HEK293T (cell line): ENCODE data around the gene ANXA3.
"Not testable (repeated sequence)": the region's sequence is repeated elsewhere in the genome, so short reads cannot be mapped to it uniquely, and the experiment has no call there.

ENCODE experiments used
- CTCF ChIA-PET: fragments of 350-600 bp; formaldehyde crosslinking; extraction: SDS; loops from one replicate; lab custom pipeline; 2021; ENCODE audit warnings: antibody characterized with exemption, inconsistent platforms; lab: Yijun Ruan, JAX
- POLR2A ChIA-PET: fragments of 350-600 bp; formaldehyde crosslinking; extraction: SDS; loops from one replicate; lab custom pipeline; 2020; ENCODE audit warnings: antibody characterized with exemption, inconsistent platforms; lab: Yijun Ruan, JAX
- DNase-seq: peaks from one replicate; pipeline ENCODE4 v3.0.0; 2012; ENCODE audit warnings: mixed read lengths; ENCODE audit errors: extremely low spot score
- ARNT ChIP-seq: fragments of 450-650 bp; IDR thresholded peaks from 2 replicates; pipeline ENCODE4 v1.6.1; 2017; ENCODE audit warnings: mild to moderate bottlenecking
- BHLHE40 ChIP-seq: fragments of 450-650 bp; IDR thresholded peaks from 2 replicates; pipeline ENCODE4 v1.6.1; 2016; ENCODE audit warnings: mild to moderate bottlenecking, moderate library complexity, borderline replicate concordance
- CTBP1 ChIP-seq: fragments of 450-650 bp; IDR thresholded peaks from 2 replicates; pipeline ENCODE4 v1.6.1; 2016; ENCODE audit warnings: borderline replicate concordance
- ELF4 ChIP-seq: fragments of 450-650 bp; IDR thresholded peaks from 2 replicates; pipeline ENCODE4 v1.6.1; 2017; ENCODE audit warnings: antibody characterized with exemption
- FOXA1 ChIP-seq: fragments of 450-650 bp; IDR thresholded peaks from 2 replicates; pipeline ENCODE4 v1.6.1; 2016; ENCODE audit warnings: mild to moderate bottlenecking
- FOXK2 ChIP-seq: fragments of 450-650 bp; IDR thresholded peaks from 2 replicates; pipeline ENCODE4 v1.6.1; 2016; ENCODE audit warnings: mild to moderate bottlenecking
- FOXM1 ChIP-seq: fragments of 450-650 bp; IDR thresholded peaks from 2 replicates; pipeline ENCODE4 v1.6.1; 2017; ENCODE audit warnings: mild to moderate bottlenecking, borderline replicate concordance
- HDGF ChIP-seq: fragments of 450-650 bp; IDR thresholded peaks from 2 replicates; pipeline ENCODE4 v1.6.1; 2017; ENCODE audit warnings: antibody characterized with exemption, borderline replicate concordance
- L3MBTL2 ChIP-seq: fragments of 450-650 bp; conservative IDR thresholded peaks from 2 replicates; pipeline ENCODE4 v1.6.1; 2016; ENCODE audit warnings: mild to moderate bottlenecking
- LEF1 ChIP-seq: fragments of 450-650 bp; IDR thresholded peaks from 2 replicates; pipeline ENCODE4 v1.6.1; 2017; ENCODE audit warnings: mild to moderate bottlenecking, borderline replicate concordance
- NFRKB ChIP-seq: fragments of 450-650 bp; IDR thresholded peaks from 2 replicates; pipeline ENCODE4 v1.6.1; 2016; ENCODE audit warnings: mild to moderate bottlenecking, moderate library complexity
- SP1 ChIP-seq: fragments of 450-650 bp; IDR thresholded peaks from 2 replicates; pipeline ENCODE4 v1.6.1; 2017
- SUZ12 ChIP-seq: fragments of 450-650 bp; IDR thresholded peaks from 2 replicates; pipeline ENCODE4 v1.6.1; 2016; ENCODE audit warnings: mild to moderate bottlenecking
- TARDBP ChIP-seq: fragments of 450-650 bp; IDR thresholded peaks from 2 replicates; pipeline ENCODE4 v1.6.1; 2016
- ZNF384 ChIP-seq: fragments of 450-650 bp; IDR thresholded peaks from 2 replicates; pipeline ENCODE4 v1.6.1; 2016
- TF ChIP-seq, protein P1 (sequence below): fragments of 450-650 bp; IDR thresholded peaks from 2 replicates; pipeline ENCODE4 v1.6.1; 2016

Gene ANXA3

DNA sequence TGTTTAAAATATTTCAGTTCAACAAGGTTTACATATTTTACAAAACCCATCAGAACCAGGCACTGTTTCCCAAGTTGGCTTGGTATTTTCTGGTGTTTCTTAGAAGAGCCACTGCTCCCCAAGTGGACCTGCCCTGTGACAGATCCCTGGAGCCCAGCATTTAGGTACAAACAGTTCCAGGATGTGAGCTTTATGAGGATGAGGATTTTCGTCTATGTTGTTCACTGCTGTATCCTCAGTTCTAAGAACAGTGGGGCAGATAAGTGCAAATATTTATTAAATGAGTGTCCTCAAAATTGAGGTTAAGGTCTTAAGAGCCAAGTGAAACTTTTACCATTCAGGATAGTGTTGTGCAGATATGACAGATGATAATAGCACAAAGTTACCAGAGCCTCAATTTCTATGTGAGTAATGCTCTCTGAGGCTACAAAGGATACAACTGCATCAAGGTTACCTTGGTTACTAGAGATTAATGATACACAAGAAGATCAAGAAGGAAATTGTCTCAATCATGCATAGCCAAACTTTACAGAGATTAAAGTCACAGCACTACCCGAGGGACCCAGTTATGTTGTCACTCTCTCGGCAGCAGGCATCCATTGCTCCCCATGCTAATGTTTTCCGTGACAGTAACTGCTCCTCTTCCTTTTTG is 37.5 kb downstream of the ANXA3 start:
- ChIA-PET POLR2A (no interaction called here), CTCF (no interaction called here)
- TF ChIP-seq, protein P1, sequence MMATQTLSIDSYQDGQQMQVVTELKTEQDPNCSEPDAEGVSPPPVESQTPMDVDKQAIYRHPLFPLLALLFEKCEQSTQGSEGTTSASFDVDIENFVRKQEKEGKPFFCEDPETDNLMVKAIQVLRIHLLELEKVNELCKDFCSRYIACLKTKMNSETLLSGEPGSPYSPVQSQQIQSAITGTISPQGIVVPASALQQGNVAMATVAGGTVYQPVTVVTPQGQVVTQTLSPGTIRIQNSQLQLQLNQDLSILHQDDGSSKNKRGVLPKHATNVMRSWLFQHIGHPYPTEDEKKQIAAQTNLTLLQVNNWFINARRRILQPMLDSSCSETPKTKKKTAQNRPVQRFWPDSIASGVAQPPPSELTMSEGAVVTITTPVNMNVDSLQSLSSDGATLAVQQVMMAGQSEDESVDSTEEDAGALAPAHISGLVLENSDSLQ: no peak
- TF ChIP-seq CTBP1 (no peak), BHLHE40 (no peak)
- no peak for DNase-seq

DNA sequence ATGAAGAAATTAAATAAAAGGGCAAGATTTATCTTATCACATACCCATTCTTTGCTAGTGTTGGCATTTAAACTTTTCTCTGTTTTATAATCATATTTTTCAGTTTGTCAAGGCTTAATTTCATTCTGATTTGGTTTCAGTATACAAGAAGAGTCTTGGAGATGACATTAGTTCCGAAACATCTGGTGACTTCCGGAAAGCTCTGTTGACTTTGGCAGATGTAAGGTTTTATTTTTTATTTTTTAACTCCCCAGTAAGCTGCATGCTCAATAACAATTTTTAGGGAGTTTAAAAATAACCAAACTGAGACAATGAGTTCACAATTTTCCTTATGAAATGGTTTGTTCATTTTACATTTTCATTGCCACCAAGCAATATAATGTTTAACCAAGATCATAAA is 39.8 kb downstream of the ANXA3 start:
- POLR2A ChIA-PET: no interaction called here
- CTCF ChIA-PET: interaction anchor here (0.9 kb wide), 1 partner anchor 25 kb away, joined by 3 read pairs; no protein-coding TSS in a partner anchor

DNA sequence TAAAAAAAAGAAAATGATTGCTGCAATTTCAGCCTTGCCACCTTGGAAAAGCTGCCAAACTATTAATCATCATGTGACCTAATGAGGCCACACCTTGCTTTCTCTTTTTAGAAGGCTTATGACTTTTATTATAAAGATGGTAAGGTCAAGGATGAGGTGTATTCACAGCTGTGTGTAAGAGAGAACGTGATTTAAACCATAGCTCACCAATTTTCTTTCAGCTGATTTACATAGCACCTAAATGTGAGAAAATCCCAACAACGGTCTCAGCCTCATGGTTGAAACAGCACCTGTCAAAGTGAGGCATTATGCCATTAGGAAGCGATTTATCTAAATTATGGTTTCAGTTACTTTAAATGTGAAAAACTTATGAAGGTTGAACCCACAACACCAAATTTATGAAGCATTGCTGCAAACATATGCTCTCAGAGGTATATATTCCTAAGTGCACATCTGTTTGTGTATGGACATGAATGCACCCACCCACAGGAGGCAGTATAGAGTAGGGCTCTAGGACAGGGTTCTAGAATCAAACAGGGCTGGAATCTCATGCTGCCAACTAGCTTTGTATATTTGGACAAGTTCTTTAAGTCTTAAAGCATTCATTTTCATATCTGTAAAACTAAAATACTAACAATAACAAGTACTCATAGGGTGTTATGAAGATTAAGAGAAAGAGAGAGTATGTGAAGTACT is 40.7 kb downstream of the ANXA3 start:
- peak; percentile 30 for DNase-seq
- CTCF ChIA-PET: interaction anchor here (0.6 to 0.9 kb wide), 2 partner anchors 26 to 275 kb away, joined by 3 read pairs; no protein-coding TSS in a partner anchor
- POLR2A ChIA-PET: no interaction called here
- TF ChIP-seq SP1 (no peak), FOXK2 (no peak), BHLHE40 (no peak), FOXA1 (no peak), NFRKB (no peak), ARNT (no peak), LEF1 (no peak), TARDBP (no peak), ELF4 (no peak), HDGF (no peak), CTBP1 (no peak), ZNF384 (no peak)
- TF ChIP-seq, protein P1: no peak

More for the DNA sequence above, 39.8 kb downstream of the ANXA3 start:
- DNase-seq: no peak
- TF ChIP-seq L3MBTL2 (no peak), FOXM1 (no peak), ELF4 (no peak), ARNT (no peak), SP1 (no peak), SUZ12 (no peak), HDGF (no peak), FOXK2 (no peak), NFRKB (no peak), LEF1 (no peak), ZNF384 (no peak), FOXA1 (no peak), BHLHE40 (no peak), CTBP1 (no peak), TARDBP (no peak)
- TF ChIP-seq, protein P1: no peak

DNA sequence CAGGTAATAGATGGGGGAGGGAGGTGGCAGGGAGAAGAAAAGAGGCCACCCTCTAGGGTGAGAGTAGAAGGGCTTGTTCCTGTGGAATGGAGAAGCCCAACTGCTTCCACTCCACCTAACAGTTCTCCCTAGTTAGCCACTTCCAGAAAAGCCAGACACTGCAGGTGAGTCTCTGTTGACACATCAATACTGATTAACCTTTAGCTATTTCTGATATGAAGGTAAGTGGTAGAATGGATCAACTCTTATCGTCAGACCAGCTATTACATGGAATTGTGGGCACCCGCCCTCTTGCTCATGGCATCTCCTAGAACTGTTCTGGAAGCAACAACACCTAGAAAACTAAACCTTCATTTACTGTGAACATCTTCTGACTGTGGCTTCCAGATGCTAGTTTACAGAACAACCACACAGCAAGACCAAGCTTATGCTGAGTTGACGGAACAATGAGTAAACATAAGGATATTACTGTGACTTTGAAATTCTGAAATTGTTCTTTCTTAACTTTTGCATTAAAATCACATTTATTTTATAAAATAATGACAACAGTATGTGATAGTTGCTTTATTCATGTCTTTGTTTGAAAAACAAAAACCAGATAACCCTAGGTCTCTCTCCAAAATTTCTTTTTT is 44.7 kb downstream of the ANXA3 start:
- no peak for DNase-seq
- TF ChIP-seq HDGF (no peak), ZNF384 (no peak), SP1 (no peak), FOXK2 (no peak), TARDBP (no peak), ELF4 (no peak), SUZ12 (no peak), ARNT (no peak)
- TF ChIP-seq, protein P1: no peak
- CTCF ChIA-PET: no interaction called here
- POLR2A ChIA-PET: no interaction called here

DNA sequence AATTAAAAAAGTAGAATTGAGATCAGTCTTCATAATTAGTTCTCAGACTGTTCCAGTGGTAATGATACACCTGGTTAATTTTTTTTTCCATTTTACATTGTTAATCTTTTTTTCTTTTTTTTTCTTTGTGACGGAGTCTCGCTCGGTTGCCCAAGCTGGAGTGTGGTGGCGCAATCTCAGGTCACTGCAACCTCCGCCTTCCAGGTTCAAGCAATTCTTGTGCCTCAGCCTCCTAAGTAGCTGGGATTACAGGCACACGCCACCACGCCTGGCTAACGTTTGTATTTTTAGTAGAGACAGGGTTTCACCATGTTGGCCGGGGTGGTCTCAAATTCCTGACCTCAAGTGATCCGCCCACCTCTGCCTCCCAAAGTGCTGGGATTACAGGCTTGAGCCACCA is 46.9 kb downstream of the ANXA3 start:
- CTCF ChIA-PET: interaction anchor here (0.6 kb wide), 1 partner anchor 11 kb away, joined by 5 read pairs; no protein-coding TSS in a partner anchor
- POLR2A ChIA-PET, DNase-seq: not testable (repeated sequence)

DNA sequence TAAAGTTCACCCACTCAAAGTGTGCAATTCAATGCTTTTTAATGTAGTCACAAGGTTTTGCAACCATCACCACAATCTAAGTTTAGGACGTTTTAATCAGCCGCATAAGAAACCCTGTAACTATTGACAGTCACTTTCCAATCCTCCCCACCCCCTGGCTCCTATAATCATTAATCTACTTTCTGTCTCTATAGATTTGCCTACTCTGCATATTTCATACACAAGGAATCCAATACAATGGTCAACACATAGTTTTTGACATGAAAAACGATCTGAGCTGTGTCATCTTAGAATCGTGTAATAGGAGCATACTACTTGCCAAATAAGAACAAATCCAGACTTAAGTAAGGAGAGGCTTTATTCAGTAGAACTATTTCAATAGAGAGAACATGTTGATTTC is 47.6 kb downstream of the ANXA3 start:
- ChIA-PET CTCF (no interaction called here), POLR2A (no interaction called here)
- DNase-seq: no peak
- TF ChIP-seq ARNT (no peak), FOXA1 (no peak), CTBP1 (no peak), HDGF (no peak), FOXK2 (no peak), ZNF384 (no peak), ELF4 (no peak), SUZ12 (no peak), NFRKB (no peak)
- TF ChIP-seq, protein P1: no peak
